GM23248 (cell line): ENCODE results near the gene UPK1B. TPM values are rescaled to one million over a fixed set of nuclear protein-coding genes. Genes with fewer than 3 reads are reported as not detected.
A peak's percentile ranks its signal among the peaks of the same experiment; 100 is the strongest.

Experiments
- DNase-seq: peaks from one replicate; pipeline ENCODE4 v3.0.0-alpha.2; 2015
- H2AFZ ChIP-seq: fragments of 200-600 bp; sonication (generic); 2 replicates; pipeline ENCODE4 v1.6.1; 2016; ENCODE audit warnings: antibody characterized with exemption
- H3F3A ChIP-seq: fragments of 200-600 bp; sonication (generic); 2 replicates; pipeline ENCODE4 v1.6.1; 2016; ENCODE audit warnings: mild to moderate bottlenecking, antibody characterized with exemption, mixed run types; ENCODE audit not compliant: insufficient read depth
- H3K27ac ChIP-seq: fragments of 200-600 bp; sonication (generic); 2 replicates; pipeline ENCODE4 v1.5.1; 2016; ENCODE audit warnings: mild to moderate bottlenecking
- H3K27me3 ChIP-seq: fragments of 200-600 bp; sonication (generic); replicated peaks from 2 replicates; pipeline ENCODE4 v1.6.1; 2016; ENCODE audit warnings: mild to moderate bottlenecking; ENCODE audit not compliant: insufficient read depth
- H3K36me3 ChIP-seq: fragments of 200-600 bp; sonication (generic); 2 replicates; pipeline ENCODE4 v1.6.1; 2016; ENCODE audit warnings: low read depth, mild to moderate bottlenecking
- H3K4me1 ChIP-seq: fragments of 200-600 bp; sonication (generic); 2 replicates; pipeline ENCODE4 v1.6.1; 2016; ENCODE audit warnings: mild to moderate bottlenecking; ENCODE audit not compliant: insufficient read depth
- H3K4me2 ChIP-seq: fragments of 200-600 bp; sonication (generic); one replicate; pipeline ENCODE4 v1.6.1; 2016; ENCODE audit warnings: mild to moderate bottlenecking; ENCODE audit not compliant: unreplicated experiment
- H3K4me3 ChIP-seq: fragments of 200-600 bp; sonication (generic); 2 replicates; pipeline ENCODE4 v1.5.1; 2016; ENCODE audit warnings: mild to moderate bottlenecking
- H3K79me2 ChIP-seq: fragments of 200-600 bp; sonication (generic); 2 replicates; pipeline ENCODE4 v1.6.1; 2016; ENCODE audit warnings: mild to moderate bottlenecking; ENCODE audit not compliant: insufficient read depth
- H3K9ac ChIP-seq: fragments of 200-600 bp; sonication (generic); 2 replicates; pipeline ENCODE4 v1.6.1; 2016; ENCODE audit warnings: mild to moderate bottlenecking
- H3K9me2 ChIP-seq: fragments of 200-600 bp; sonication (generic); 2 replicates; pipeline ENCODE4 v1.6.1; 2016; ENCODE audit warnings: mixed run types, mild to moderate bottlenecking, moderate library complexity; ENCODE audit not compliant: insufficient read depth
- H3K9me3 ChIP-seq: fragments of 200-600 bp; sonication (generic); one replicate; pipeline ENCODE4 v1.6.1; 2017; ENCODE audit warnings: low read depth
- H4K20me1 ChIP-seq: fragments of 200-600 bp; sonication (generic); 2 replicates; pipeline ENCODE4 v1.6.0; 2016; ENCODE audit not compliant: insufficient read depth
- EZH2 ChIP-seq: fragments of 200-600 bp; sonication (generic); IDR thresholded peaks from 2 replicates; pipeline ENCODE4 v1.6.1; 2018; ENCODE audit warnings: antibody characterized with exemption, mild to moderate bottlenecking; ENCODE audit not compliant: insufficient read depth, poor library complexity, severe bottlenecking
- EZH2phosphoT487 ChIP-seq: fragments of 200-600 bp; sonication (generic); IDR thresholded peaks from 2 replicates; pipeline ENCODE4 v1.6.1; 2018; ENCODE audit warnings: antibody characterized with exemption, moderate library complexity, mild to moderate bottlenecking, low read depth; ENCODE audit not compliant: insufficient read depth
- WGBS, 2 experiments: methylation state at CpG; one replicate each; pipeline ENCODE4 v1.1.6; 2015 to 2017; ENCODE audit warnings: low lambda C conversion rate in 2 of 2, low coverage in 1 of 2; ENCODE audit errors: missing lambda C conversion rate in 2 of 2; 5-methylcytosine and 5-hydroxymethylcytosine counted together
- in situ Hi-C: fragments of 300-500 bp; cut with MboI; formaldehyde crosslinking; loops from 2 replicates; pipeline ENCODE4 v1.15.0; 2020
- polyA plus RNA-seq: library from polyadenylated mRNA; unstranded; fragments of >200 nt; fragmentation: Nextera tagmentation; extraction: Ambion mirVana; gene quantifications from 2 replicates; pipeline ENCODE4 v1.2.1, GENCODE V29; 2016
- total RNA-seq: library from RNA; depleted of rRNA; stranded (reverse); fragments of >200 nt; shearing (Covaris generic); gene quantifications from 2 replicates; pipeline ENCODE4 v1.2.3, GENCODE V29; 2014

UPK1B gene
- total and polyA plus RNA-seq, 2 experiments from 2014 or later, result not detected

- peaks cover 8% of the 10 kb centered on the region for H3K4me1 ChIP-seq
- H3K27me3 ChIP-seq, result no peaks in the 10 kb centered on the region
- H3F3A ChIP-seq, result peaks cover 8% of the 10 kb centered on the region; the same call in 1 of the 2 replicates
- WGBS, 2 experiments, result 43 to 50% methylated on average over 10 of the region's 10 CpGs
- H3K9me3 ChIP-seq, result no peaks in the 10 kb centered on the region
- H3K79me2 ChIP-seq, result no peaks in the 10 kb centered on the region
- no peaks in the 10 kb centered on the region for H3K36me3 ChIP-seq
- TF ChIP-seq EZH2phosphoT487 (no peak), EZH2 (no peak)
- no peaks in the 10 kb centered on the region; the same call in 1 of the 2 replicates for H3K9me2 ChIP-seq
- peak overlapping the region; percentile 39 for H3K4me3 ChIP-seq
- H4K20me1 ChIP-seq, result no peaks in the 10 kb centered on the region
- DNase-seq, result peak; percentile 89
- H3K4me2 ChIP-seq, result peak overlapping the region; percentile 62
- peak overlapping the region; percentile 58 for H3K9ac ChIP-seq
- H3K27ac ChIP-seq, result peak overlapping the region; percentile 81
- H2AFZ ChIP-seq, result peak overlapping the region; percentile 72
- in situ Hi-C loops, result no loop called here
Observed at GRCh38 chr3:119175872-119176756, 2.7 kb downstream of the UPK1B start.

- Histone ChIP-seq H3K9me3 (no peaks in the 10 kb centered on the region), H3K4me3 (no peak overlapping the region), H3F3A (peaks cover 8% of the 10 kb centered on the region; the same call in 1 of the 2 replicates), H2AFZ (peak overlapping the region; percentile 72; the same call in 1 of the 2 replicates), H3K27ac (peak overlapping the region; percentile 81), H3K4me2 (peak overlapping the region; percentile 62), H3K27me3 (no peaks in the 10 kb centered on the region), H3K9ac (0 out of 2 replicates have a peak overlapping the region, but pooled peaks have one; percentile 58), H3K4me1 (peaks cover 14% of the 10 kb centered on the region), H3K36me3 (no peaks in the 10 kb centered on the region), H3K79me2 (no peaks in the 10 kb centered on the region), H4K20me1 (no peaks in the 10 kb centered on the region), H3K9me2 (no peaks in the 10 kb centered on the region; the same call in 1 of the 2 replicates)
- in situ Hi-C loops, result no loop called here
- no peak for TF ChIP-seq EZH2
- no peak for TF ChIP-seq EZH2phosphoT487
- 51 to 53% methylated on average over 4 of the region's 4 CpGs for WGBS, 2 experiments
- no peak for DNase-seq
Observed at GRCh38 chr3:119176778-119177177, 3.4 kb downstream of the UPK1B start.

DNA sequence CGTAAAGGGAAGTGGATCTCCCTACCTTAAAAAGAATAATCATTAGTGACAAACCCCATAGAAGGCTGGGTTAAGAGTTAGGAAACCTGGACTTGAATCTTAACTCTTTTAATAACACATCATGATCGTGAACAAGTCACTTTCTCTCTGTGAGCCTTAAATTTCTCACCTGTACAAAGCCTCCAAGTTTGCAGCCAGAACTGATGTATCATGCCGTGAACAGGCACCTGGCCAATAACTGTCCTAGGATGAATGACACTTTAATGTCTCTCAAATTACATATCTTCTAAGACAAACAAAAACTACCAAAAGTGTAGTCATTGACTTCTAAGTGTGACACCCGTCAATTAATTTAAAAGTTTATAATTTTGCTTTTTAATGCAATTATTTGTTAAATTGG lies 3.9 kb downstream of the UPK1B start:
- TF ChIP-seq EZH2phosphoT487 (no peak), EZH2 (no peak)
- no peak overlapping the region for H2AFZ ChIP-seq
- H3K36me3 ChIP-seq, result no peaks in the 10 kb centered on the region
- no peaks in the 10 kb centered on the region for H3K79me2 ChIP-seq
- H3K9me3 ChIP-seq, result no peaks in the 10 kb centered on the region
- no peak overlapping the region for H3K9ac ChIP-seq
- no peaks in the 10 kb centered on the region; the same call in 1 of the 2 replicates for H3K9me2 ChIP-seq
- peaks cover 19% of the 10 kb centered on the region for H3K4me1 ChIP-seq
- no peak overlapping the region for H3K27ac ChIP-seq
- no peak overlapping the region for H3K4me3 ChIP-seq
- no peak overlapping the region for H3K4me2 ChIP-seq
- no peaks in the 10 kb centered on the region for H3K27me3 ChIP-seq
- peaks cover 8% of the 10 kb centered on the region; the same call in 1 of the 2 replicates for H3F3A ChIP-seq
- no peaks in the 10 kb centered on the region for H4K20me1 ChIP-seq
- 70 to 72% methylated on average over 4 of the region's 4 CpGs for WGBS, 2 experiments
- in situ Hi-C loops, result no loop called here
- no peak for DNase-seq

DNA sequence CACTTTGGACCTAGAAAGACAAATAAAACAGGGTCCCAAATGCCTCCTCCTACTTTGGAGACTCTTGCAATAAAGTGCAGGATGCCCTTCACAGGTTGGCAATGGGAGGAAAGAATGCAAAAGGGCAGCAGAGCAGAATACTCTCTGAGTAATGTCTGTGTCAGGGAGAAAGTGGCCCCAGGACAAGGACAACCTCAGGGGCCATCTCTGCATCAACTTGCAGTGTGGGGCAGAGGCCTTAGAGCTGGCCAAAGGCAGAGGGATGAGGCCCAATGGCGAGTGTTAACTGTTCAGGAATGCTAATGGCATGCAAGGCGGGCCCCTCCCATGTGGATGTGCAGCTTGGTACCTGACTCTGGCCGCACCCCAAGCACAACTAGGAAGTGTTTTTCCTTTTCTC lies 8.4 kb downstream of the UPK1B start:
- in situ Hi-C loops, result no loop called here

More for the DNA sequence above, 8.4 kb downstream of the UPK1B start:
- no peaks in the 10 kb centered on the region; the same call in 1 of the 2 replicates for H3K9me2 ChIP-seq
- no peaks in the 10 kb centered on the region for H3K9me3 ChIP-seq
- no peaks in the 10 kb centered on the region for H4K20me1 ChIP-seq
- H3K79me2 ChIP-seq, result no peaks in the 10 kb centered on the region
- H3K4me1 ChIP-seq, result peaks cover 32% of the 10 kb centered on the region
- TF ChIP-seq EZH2phosphoT487 (no peak), EZH2 (no peak)
- no peak overlapping the region for H3K27ac ChIP-seq
- H3K4me2 ChIP-seq, result peak overlapping the region; percentile 41
- H3K4me3 ChIP-seq, result no peak overlapping the region
- H3K36me3 ChIP-seq, result no peaks in the 10 kb centered on the region
- no peaks in the 10 kb centered on the region for H3K27me3 ChIP-seq
- H3F3A ChIP-seq, result peaks cover 22% of the 10 kb centered on the region
- no peak overlapping the region for H3K9ac ChIP-seq
- 70 to 79% methylated on average over 3 of the region's 3 CpGs for WGBS, 2 experiments
- H2AFZ ChIP-seq, result peak overlapping the region; percentile 20; the same call in 1 of the 2 replicates
- peak; percentile 45 for DNase-seq
